MM.1S (cell line): ENCODE results near the gene FASLG.
"Not testable (repeated sequence)": the region's sequence is repeated elsewhere in the genome, so short reads cannot be mapped to it uniquely, and the experiment has no call there.

Experiments used
- DNase-seq: peaks from one replicate; pipeline ENCODE4 v3.0.0-alpha.2; 2015
- H2AFZ ChIP-seq: fragments of 300-600 bp; sonication (generic); 2 replicates; pipeline ENCODE4 v1.6.0; 2016; ENCODE audit warnings: antibody characterized with exemption, low read length
- H3F3A ChIP-seq: fragments of 300-600 bp; sonication (generic); 2 replicates; pipeline ENCODE4 v1.6.1; 2016; ENCODE audit warnings: mild to moderate bottlenecking, antibody characterized with exemption, low read length, moderate library complexity, mixed read lengths; ENCODE audit not compliant: insufficient read depth
- H3K27ac ChIP-seq: fragments of 300-600 bp; sonication (generic); 2 replicates; pipeline ENCODE4 v1.5.1; 2016; ENCODE audit warnings: mild to moderate bottlenecking, low read length
- H3K27me3 ChIP-seq: fragments of 300-600 bp; sonication (generic); replicated peaks from 2 replicates; pipeline ENCODE4 v1.6.0; 2016; ENCODE audit warnings: low read length; ENCODE audit not compliant: insufficient read depth
- H3K36me3 ChIP-seq: fragments of 300-600 bp; sonication (generic); replicated peaks from 2 replicates; pipeline ENCODE4 v1.6.1; 2016; ENCODE audit warnings: mild to moderate bottlenecking, low read length, mixed read lengths; ENCODE audit not compliant: insufficient read depth
- H3K4me1 ChIP-seq: fragments of 300-600 bp; sonication (generic); 2 replicates; pipeline ENCODE4 v1.6.1; 2016; ENCODE audit warnings: low read length, mixed read lengths
- H3K4me2 ChIP-seq: fragments of 300-600 bp; sonication (generic); 2 replicates; pipeline ENCODE4 v1.6.0; 2016; ENCODE audit warnings: low read depth, low read length
- H3K4me3 ChIP-seq: fragments of 300-600 bp; sonication (generic); 2 replicates; pipeline ENCODE4 v1.5.1; 2016; ENCODE audit warnings: low read length, mixed read lengths
- H3K79me2 ChIP-seq: fragments of 300-600 bp; sonication (generic); 2 replicates; pipeline ENCODE4 v1.6.1; 2016; ENCODE audit warnings: mixed run types, low read length, mixed read lengths
- H3K9ac ChIP-seq: fragments of 300-600 bp; sonication (generic); 2 replicates; pipeline ENCODE4 v1.6.1; 2016; ENCODE audit warnings: low read length, mixed read lengths
- H3K9me2 ChIP-seq: fragments of 300-600 bp; sonication (generic); replicated peaks from 2 replicates; pipeline ENCODE4 v1.6.1; 2016; ENCODE audit warnings: mild to moderate bottlenecking, low read length, mixed read lengths; ENCODE audit not compliant: insufficient read depth
- H3K9me3 ChIP-seq: fragments of 300-600 bp; sonication (generic); replicated peaks from 2 replicates; pipeline ENCODE4 v1.6.1; 2016; ENCODE audit warnings: mild to moderate bottlenecking, low read length, mixed read lengths; ENCODE audit not compliant: insufficient read depth
- H4K20me1 ChIP-seq: fragments of 300-600 bp; sonication (generic); 2 replicates; pipeline ENCODE4 v1.6.1; 2016; ENCODE audit warnings: mild to moderate bottlenecking, low read length, moderate library complexity, mixed read lengths; ENCODE audit not compliant: insufficient read depth
- EZH2 ChIP-seq: fragments of 300-600 bp; sonication (generic); optimal IDR thresholded peaks from 2 replicates; pipeline ENCODE3; 2017; ENCODE audit warnings: low read depth, mild to moderate bottlenecking, antibody characterized with exemption, low read length, mixed read lengths
- EZH2phosphoT487 ChIP-seq: fragments of 300-600 bp; sonication (generic); IDR thresholded peaks from 2 replicates; pipeline ENCODE4 v1.6.1; 2018; ENCODE audit warnings: antibody characterized with exemption, low read length
- TF ChIP-seq, protein P1 (sequence below): fragments of 300-600 bp; sonication (generic); IDR thresholded peaks from 2 replicates; pipeline ENCODE4 v1.5.1; 2016; ENCODE audit warnings: antibody characterized with exemption, low read length, mixed read lengths

The FASLG gene

DNA sequence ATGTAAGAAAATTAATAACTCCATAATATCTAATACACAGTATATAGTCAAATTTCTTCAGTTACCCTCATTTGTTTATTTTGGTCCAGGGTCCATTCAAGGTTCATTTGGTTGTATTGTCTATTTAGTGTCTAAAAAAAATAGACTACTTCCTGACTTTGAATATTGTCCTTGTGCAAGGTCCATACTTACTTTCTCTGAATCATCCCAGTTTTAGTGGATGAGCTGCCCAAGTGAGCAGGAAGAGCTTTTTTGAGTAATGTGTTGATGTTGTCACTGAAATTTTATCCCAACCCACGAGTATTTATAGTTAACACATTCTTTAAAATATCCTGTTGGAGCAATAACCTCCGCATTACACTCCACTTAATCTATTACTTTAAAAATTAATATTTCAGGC lies 45.6 kb upstream of the FASLG start:
- Histone ChIP-seq H3K9ac (no peak overlapping the region), H3K4me3 (no peak overlapping the region), H3K27ac (no peak overlapping the region), H3K9me2 (no peaks in the 10 kb centered on the region), H3K9me3 (no peaks in the 10 kb centered on the region), H4K20me1 (no peaks in the 10 kb centered on the region), H3K4me2 (no peak overlapping the region), H3F3A (no peaks in the 10 kb centered on the region), H3K79me2 (no peaks in the 10 kb centered on the region), H3K36me3 (no peaks in the 10 kb centered on the region), H2AFZ (no peak overlapping the region), H3K4me1 (no peaks in the 10 kb centered on the region), H3K27me3 (no peaks in the 10 kb centered on the region)
- DNase-seq, result no peak
- TF ChIP-seq, protein P1, sequence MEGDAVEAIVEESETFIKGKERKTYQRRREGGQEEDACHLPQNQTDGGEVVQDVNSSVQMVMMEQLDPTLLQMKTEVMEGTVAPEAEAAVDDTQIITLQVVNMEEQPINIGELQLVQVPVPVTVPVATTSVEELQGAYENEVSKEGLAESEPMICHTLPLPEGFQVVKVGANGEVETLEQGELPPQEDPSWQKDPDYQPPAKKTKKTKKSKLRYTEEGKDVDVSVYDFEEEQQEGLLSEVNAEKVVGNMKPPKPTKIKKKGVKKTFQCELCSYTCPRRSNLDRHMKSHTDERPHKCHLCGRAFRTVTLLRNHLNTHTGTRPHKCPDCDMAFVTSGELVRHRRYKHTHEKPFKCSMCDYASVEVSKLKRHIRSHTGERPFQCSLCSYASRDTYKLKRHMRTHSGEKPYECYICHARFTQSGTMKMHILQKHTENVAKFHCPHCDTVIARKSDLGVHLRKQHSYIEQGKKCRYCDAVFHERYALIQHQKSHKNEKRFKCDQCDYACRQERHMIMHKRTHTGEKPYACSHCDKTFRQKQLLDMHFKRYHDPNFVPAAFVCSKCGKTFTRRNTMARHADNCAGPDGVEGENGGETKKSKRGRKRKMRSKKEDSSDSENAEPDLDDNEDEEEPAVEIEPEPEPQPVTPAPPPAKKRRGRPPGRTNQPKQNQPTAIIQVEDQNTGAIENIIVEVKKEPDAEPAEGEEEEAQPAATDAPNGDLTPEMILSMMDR, result no peak

DNA sequence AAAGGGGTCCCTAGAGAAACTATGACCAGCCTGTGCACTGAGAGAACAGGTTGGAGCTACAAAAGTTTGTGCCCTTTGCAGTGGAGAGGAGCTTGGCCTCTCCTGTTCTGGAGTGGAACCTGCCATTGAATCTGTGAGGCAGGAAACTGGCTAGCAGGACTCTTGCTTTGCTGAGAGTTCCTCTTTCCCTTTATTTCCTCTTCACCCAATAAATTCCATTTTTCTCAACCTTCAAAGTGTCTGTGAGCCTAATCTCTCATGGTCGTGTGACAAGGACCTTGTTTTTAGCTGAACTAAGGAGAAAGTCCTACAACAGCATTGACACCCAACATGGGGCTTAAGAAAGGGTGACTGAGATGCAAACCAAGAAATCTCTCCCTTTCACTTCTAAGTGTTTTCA lies 42.7 kb upstream of the FASLG start:
- Histone ChIP-seq H3K79me2 (no peaks in the 10 kb centered on the region), H4K20me1 (no peaks in the 10 kb centered on the region), H3K9ac (no peak overlapping the region), H3F3A (no peaks in the 10 kb centered on the region), H3K9me2 (no peaks in the 10 kb centered on the region), H3K27me3 (no peaks in the 10 kb centered on the region), H3K27ac (no peak overlapping the region), H3K4me1 (no peaks in the 10 kb centered on the region), H3K36me3 (no peaks in the 10 kb centered on the region), H3K4me2 (no peak overlapping the region), H2AFZ (no peak overlapping the region), H3K9me3 (no peaks in the 10 kb centered on the region), H3K4me3 (no peak overlapping the region)
- no peak for DNase-seq
- no peak for TF ChIP-seq EZH2phosphoT487
- no peak for TF ChIP-seq EZH2
- TF ChIP-seq, protein P1, result no peak

DNA sequence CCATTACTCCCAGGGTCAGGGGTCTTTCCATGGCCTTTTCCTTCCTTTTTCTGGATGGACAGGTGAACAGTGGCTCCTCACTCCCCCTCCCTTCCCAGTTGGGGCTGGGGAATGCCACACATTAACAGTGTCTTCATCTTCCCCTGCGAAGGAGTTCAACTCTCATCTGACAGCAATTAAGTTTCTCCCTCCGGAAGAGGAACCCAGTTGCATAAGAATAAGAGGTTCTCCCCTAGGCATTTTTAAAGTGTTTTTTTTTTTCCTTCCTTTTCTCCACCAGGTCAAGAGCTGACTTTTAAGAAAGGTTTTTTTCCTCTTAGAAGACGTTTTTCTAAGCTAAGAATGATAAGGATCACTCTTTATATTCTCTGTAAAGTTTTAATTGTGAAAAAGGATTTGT lies 42.3 kb upstream of the FASLG start:
- Histone ChIP-seq H3K36me3 (no peaks in the 10 kb centered on the region), H3K9me3 (no peaks in the 10 kb centered on the region), H3K4me3 (no peak overlapping the region), H3K4me2 (no peak overlapping the region), H2AFZ (no peak overlapping the region), H3K79me2 (no peaks in the 10 kb centered on the region), H3K9ac (no peak overlapping the region), H3K27me3 (no peaks in the 10 kb centered on the region), H3K4me1 (no peaks in the 10 kb centered on the region), H3K9me2 (no peaks in the 10 kb centered on the region), H4K20me1 (no peaks in the 10 kb centered on the region), H3K27ac (no peak overlapping the region), H3F3A (no peaks in the 10 kb centered on the region)
- no peak for DNase-seq
- TF ChIP-seq, protein P1, result no peak
- TF ChIP-seq EZH2phosphoT487, result no peak
- TF ChIP-seq EZH2, result no peak

DNA sequence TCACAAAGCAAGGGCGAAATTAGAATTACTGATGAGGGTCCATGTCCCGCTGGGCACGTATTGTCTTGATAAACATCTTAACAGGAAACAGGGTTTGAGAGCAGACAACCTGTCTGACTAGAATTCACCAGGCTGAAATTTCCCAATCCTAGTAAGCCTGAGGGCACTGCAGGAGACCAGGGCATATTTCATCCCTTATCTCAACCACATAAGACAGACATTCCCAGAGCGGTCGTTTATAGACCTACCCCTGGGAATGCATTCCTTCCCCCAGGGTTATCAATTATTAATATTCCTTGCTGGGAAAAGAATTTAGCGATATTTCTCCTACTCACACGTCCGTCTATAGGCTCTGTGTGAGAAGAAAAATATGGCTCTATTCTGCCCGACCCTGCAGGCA lies 38.3 kb upstream of the FASLG start:
- H3K9me3 ChIP-seq, H3K4me2 ChIP-seq, H3K27ac ChIP-seq, H2AFZ ChIP-seq, H3K4me3 ChIP-seq, H3K79me2 ChIP-seq, H3K27me3 ChIP-seq, H3K4me1 ChIP-seq, H3K9me2 ChIP-seq, H4K20me1 ChIP-seq, H3K9ac ChIP-seq, DNase-seq, H3F3A ChIP-seq, H3K36me3 ChIP-seq: not testable (repeated sequence)
